ENCODE results near the gene TMED9. TPM values are rescaled to one million over a fixed set of nuclear protein-coding genes. Genes with fewer than 3 reads are reported as not detected.
A peak's percentile ranks its signal among the peaks of the same experiment; 100 is the strongest.
"Not testable (repeated sequence)": the region's sequence is repeated elsewhere in the genome, so short reads cannot be mapped to it uniquely, and the experiment has no call there.

TMED9 gene
- total RNA-seq, result 100 to 1,000 TPM; 101 to 131 TPM
- long read RNA-seq, partial matches to known transcripts, result 0 of 4 reads
- long read RNA-seq, other reads (novel, unspliced or antisense), result 0 of 4 reads

DNA sequence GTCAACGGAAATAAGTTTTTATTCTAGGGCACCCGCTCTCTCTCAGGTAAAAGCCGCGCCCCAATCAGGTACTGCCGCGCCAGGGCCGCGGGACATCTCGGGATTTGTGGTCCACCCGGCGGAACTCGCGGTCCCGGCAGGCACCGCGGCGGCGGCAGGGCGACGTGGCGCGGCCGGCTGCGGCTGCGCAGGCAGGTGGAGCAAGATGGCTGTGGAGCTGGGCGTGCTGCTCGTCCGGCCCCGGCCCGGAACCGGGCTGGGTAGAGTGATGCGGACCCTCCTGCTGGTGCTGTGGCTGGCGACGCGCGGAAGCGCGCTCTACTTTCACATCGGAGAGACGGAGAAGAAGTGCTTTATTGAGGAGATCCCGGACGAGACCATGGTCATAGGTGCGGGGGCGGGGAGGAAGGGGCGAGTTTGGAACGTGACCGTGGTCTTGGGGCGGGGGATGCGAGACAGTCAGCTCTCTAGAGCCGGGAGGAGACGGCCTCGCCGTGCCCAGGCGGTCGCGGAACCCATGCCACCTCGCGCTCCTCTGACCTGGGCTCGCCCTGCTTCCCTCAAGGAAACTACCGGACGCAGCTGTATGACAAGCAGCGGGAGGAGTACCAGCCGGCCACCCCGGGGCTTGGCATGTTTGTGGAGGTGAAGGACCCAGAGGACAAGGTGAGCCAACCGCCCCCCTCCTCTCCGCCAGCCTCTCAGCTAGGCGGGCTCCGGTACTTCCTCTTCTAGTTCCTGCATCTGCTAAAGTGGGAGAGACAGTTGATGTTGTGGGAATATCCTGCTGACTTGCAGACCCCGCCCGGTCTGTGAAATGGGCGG is at the start of gene TMED9:
TMED9 (plus strand) TSS at position 194 of the 825 bp plus-strand sequence; CDS start at position 206, 12 bp downstream.
- DNase-seq (peak; percentile 88), ATAC-seq (peak; percentile 98 to 100)
- intact Hi-C loops (cut with DNase I), result loop anchor here in 1 of 2 donors (5.0 kb wide), 1 partner anchor 40 kb away; the partner anchor contains the start of gene FAM193B

DNA sequence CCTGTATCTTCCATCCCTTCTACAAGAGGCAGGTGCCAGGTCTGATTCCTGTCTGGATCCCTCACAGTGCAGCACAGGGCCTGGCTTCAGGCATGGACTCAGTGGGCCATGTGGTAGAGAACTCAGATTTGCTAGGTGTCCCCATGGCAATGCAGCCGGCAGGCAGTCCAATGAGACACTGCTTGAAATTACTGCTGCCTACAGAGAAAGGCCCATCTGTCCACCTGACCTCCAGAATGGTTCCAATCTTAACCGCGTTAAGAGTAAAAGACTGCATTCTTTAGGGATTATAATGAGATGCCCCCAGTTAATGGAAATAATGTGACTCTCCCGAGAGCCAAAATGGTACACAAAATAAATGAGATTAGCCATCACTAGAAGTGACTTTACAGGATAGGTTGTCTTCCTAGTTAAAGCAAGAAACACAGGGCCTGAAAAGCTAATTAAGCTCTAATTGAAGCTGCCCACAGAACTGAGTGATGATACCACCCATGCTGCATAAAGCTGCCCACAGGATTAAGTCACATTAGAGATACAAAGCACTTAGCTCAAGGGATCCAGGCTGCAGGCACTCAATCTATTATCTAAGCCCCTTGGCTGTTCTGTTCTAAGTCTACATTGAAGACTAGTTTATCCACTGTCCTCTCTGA is 49.1 kb upstream of the TMED9 start:
- no peak for DNase-seq
- no peak for ATAC-seq
- intact Hi-C loops (cut with DNase I), result no loop called here

DNA sequence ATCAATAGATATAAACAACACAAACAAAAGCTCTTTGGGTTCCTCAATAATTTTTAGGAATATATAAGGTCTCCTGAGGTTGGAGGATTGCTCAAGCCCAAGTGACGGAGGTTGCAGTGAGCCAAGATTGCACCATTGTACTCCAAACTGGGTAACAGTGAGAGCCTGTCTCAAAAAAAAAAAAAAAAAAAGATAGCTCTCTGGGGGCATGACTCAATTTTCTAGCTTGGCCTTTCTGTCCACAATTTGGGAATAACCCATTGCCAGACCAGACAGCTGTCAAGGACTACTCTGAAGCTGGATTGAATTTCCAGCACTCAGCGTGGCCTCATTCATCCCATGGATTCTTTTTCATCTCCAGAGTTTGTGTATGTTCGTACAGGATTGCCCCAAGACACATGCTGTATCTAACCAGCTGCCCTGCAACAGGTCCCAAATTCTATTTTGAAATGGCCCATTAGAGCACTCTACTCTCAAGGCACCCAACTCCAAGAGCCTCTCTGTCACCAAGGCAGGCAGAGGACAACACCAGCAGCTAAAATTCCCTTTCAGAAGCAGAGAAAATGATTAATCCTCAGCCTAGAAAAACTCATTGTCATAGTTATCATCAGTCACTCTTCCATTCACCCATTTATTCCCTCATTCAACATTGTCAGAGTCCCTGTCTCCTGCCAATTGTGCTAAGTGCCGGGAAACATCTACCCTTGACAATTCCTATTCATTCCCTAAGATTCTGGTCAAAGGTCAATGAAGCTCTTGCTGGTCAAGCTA is 46.3 kb upstream of the TMED9 start:
- DNase-seq (peak; percentile 62), ATAC-seq (peak; percentile 85 to 89)
- intact Hi-C loops (cut with DNase I), result no loop called here

DNA sequence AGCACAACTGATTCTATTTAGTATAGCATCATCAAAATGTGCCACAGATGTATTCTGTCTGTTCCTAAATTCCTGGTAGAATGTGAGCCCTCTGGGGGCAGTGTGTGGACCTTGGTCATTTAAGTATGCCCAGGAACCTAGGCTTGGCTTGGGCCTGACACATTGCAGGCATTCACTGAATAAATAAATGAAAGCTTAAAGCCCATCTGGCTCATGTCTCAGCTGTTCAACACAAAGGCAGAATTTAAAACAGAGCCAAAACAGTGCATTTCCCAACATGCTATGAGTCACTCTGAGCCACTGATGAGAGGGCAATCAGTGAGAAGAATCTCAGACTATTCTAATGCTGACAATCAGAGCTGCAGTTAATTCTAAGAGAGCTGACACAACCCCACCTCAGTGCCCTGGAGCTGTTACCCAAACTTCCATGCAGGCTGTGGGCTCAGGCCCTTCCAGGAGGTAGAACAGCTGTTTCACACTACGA is 45.7 kb upstream of the TMED9 start:
- peak; percentile 60 for DNase-seq
- ATAC-seq, result peak; percentile 80 to 85
- intact Hi-C loops (cut with DNase I), result no loop called here

DNA sequence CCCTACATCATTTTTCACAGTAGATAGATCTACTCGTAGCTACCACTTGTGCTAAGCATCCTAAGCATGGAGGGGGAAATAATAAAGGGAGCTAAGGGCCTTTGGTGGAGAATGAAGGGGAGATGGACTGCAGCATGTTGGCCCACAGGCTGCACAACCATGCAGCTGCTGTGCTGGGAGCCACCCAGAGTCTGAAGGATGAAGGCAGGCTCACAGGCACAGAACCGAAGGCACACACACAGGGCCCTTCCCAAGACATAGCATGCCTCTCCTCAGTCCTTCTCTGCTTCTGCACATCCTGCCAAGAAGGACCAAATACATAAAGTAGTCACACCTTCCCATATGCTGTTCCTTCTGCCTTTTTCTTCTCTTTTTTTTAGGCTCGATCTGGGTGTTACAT is 44.3 kb upstream of the TMED9 start:
- no peak for ATAC-seq
- no peak for DNase-seq
- intact Hi-C loops (cut with DNase I), result no loop called here

DNA sequence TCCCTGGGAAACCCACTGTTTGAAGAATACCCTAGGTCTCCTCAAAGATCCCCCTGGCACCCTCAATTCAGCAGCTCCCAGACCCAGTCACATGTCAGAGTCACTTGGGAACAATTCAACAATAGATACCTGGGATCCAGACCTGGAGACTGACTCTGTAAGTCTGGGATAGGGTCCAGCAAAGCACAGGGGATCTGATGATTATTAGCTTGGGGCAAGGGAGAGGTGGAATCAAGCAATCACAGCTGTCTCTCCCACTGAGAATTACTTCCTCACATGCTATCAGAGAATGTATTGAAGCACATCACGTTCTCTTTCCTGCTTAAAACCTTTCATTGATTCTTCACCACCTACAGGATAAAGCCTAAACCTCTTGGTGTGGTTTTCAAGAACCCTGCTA is 43.5 kb upstream of the TMED9 start:
- DNase-seq (no peak), ATAC-seq (no peak)
- intact Hi-C loops (cut with DNase I), result no loop called here

DNA sequence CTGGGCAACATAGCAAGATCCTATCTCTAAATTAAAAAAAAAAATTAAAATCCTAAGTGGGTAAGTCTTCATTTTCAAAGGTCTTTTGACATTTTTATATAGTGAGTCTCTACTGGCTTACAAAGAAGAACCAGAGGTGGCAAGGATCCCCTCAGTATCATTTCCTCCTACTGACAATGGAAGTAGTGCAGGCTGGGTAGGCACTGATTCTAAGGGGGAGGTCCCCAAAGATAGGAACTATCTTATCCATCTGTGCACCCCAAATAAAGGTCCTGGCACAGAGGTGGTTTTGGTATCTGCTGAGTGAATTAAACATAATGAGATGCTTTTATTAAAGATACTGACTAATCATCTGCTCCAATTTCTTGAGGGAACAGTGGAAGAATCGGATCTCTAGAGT is 41.9 kb upstream of the TMED9 start:
- ATAC-seq (no peak), DNase-seq (no peak)
- intact Hi-C loops (cut with DNase I), result loop anchor here in 1 of 2 donors (5.0 kb wide), 1 partner anchor 42 kb away; the partner anchor contains the start of gene TMED9

DNA sequence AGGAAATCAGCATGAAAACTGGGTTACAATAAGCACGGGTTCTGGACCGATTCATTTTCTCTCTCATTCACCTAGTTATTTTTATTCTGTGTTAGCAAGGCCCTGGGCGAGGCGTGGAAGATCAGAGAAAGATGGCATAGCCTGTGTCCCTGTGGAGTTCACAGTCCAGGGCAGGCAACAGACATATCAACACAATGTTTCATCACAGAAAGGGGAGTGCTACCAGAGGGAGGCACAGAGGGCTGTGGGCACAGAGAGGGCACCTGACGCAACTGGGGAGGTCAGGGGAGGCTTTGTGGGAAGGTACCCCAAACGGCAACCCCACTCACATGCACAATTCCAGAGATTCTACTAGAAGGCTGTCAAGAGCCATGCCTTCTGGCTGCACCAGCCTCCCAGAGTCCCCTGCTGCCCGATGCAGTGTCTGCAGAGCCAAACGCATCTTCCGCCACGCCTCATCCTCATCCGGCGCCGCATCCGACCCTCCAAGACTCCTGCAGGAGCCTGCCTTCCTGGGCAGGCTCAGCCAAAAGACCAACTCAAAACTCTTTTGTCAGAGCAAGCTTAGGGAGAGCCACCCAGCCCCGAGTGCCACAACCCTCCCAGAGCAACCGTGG is 39.1 kb upstream of the TMED9 start:
- intact Hi-C loops (cut with DNase I), result loop anchor here in 1 of 2 donors (5.0 kb wide), 1 partner anchor 39 kb away; the partner anchor contains the start of gene TMED9
- peak; percentile 33 for DNase-seq

DNA sequence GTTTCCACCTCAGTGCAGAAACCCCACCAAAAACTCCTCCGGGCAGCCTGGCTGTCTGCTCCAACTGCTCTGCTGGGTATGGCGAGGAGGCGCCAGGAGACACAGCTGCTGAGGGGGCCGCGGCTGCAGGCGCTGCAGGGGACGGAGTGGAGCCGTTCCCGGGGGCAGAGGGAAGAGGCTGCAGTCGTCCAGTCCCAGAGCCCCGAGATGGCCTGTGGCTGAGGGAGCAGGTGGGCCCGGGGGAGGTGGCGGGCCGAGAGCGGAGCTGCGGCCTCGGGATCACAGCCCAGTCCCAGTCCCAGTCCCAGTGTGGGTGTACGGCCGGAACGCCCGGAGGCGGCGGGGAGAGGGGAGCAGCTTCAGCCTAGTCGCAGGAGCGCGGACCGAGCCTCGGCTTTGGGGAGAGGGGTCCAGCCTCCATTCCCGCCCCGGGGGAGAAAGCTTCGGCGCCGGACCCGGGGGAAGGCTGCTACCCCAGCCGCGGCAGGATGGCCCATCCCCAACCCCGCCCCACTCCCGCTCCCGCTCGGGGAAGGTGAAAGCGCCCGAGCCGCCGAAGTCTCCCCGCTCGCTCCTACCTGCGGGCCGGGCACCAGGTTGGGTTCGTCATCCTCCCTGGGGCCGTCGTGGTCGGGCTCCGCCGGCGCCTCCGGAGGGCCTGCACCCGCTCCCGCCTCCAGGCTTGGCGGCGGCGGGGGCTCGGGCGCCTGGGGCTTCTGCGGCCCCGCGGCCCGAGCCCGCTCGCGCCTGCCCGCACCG is 38.2 kb upstream of the TMED9 start:
- intact Hi-C loops (cut with DNase I), result loop anchor here in 1 of 2 donors (5.0 kb wide), 1 partner anchor 38 kb away; the partner anchor contains the start of gene TMED9
- DNase-seq (peak; percentile 56), ATAC-seq (peak; percentile 25 to 50)

More for the DNA sequence above, 39.1 kb upstream of the TMED9 start:
- ATAC-seq, result peak in 1 of 2 donors; percentile 8

DNA sequence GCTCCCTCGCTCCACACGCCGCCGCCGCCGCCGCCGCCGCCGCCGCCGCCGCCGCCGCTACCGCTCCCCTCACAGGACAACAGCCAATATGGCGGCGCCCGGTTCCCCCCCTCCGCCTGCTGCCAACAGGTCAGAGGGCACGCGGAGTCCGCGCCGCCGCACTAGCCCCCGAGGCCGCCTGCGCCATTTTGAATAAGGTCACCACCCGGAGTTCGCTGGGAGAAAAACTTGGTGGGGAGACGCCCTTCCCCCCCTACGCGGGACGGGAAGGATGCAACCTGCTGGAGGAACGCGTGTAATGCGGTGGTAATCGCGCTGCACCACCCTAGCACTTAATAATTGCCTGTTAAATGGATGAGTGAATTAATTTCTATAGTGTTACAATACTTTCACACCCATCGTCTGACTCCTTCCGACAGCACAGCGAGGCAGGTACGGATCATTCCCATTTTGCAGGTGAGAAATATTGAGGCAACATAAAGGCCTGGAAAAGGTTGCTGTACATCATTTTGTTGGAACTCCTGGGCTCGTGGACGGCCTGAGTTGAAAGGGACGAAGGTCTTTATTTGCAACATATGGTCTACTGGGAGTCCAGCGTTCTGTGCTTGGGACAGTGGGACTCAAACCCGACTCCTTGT is 37.4 kb upstream of the TMED9 start, which contains the start of gene FAM193B:
FAM193B (minus strand) TSS at position 90 of the 638 bp plus-strand sequence. CDS start 105 bp downstream, outside the sequence.
- ATAC-seq, result peak; percentile 95 to 97
- peak; percentile 94 for DNase-seq
- intact Hi-C loops (cut with DNase I), result loop anchor here in 1 of 2 donors (5.0 kb wide), 1 partner anchor 38 kb away; the partner anchor contains the start of gene TMED9

DNA sequence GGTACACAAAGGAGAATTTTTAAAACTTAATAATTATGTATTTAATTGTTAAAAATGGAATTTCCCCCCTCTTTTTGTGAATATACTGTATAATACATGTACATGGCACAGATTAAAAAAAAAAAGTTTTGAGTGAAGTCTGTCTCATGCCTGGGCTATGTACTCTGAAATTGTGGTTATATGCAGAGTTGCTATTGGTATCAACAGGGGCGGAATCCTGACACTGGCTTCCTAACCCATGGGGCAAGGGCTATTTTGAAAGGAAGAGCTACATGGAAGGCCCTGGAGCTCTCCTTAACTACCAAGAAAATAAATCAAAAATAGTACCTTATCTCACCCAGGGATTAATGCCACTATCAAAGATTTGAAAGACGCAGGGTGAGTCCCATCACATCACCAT is 36.8 kb upstream of the TMED9 start:
- ATAC-seq (peak in 1 of 2 donors; percentile 24), DNase-seq (no peak)
- intact Hi-C loops (cut with DNase I), result no loop called here

DNA sequence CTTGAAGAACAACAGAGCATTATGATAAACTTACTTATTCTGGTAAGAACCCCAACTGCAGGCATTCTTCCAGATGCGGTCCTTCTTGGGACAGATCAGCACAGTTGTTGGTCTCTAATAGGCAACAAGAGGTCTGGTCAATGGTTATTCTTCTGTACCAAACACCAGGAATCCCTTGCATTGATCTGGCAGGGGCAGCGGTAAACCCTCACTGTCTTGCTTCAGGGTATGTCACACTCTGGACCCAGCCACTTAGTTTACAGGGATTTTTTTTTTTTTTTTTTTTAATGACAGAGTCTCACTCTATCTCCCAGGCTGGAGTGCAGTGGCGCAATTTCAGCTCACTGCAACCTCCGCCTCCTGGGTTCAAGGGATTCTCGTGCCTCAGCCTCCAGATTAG is 36.3 kb upstream of the TMED9 start:
- intact Hi-C loops (cut with DNase I), result no loop called here
- no peak for DNase-seq
- ATAC-seq, result no peak

DNA sequence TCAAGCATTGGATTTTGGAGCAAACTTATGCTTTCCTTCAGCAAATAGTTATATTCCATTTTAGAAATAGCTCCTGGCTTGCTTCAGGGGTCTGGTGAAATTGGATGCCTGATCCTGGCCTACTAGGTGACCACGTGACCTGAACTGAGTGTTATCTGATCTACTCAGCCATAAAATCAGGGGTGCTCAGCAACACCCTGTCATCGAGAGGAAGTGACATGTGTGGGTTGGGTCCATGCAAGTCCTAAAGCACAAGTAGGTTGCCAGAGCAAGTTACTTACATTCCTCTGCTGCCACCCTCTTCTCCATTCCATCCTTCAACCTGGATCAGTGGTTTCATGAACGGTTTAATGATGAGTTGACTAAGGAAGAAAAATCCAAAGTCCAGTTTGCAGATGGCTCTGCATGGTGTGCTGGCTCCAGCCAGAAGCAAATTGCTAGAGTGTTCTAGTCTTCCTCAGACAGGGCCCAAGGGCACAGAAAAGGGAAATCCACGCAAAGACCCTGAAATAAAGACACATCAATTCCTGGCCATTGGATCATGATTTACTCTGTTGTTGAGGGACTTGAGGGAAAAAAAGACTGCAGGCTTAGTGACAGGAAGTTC is 34.9 kb upstream of the TMED9 start:
- DNase-seq (no peak), ATAC-seq (no peak)
- intact Hi-C loops (cut with DNase I), result no loop called here

DNA sequence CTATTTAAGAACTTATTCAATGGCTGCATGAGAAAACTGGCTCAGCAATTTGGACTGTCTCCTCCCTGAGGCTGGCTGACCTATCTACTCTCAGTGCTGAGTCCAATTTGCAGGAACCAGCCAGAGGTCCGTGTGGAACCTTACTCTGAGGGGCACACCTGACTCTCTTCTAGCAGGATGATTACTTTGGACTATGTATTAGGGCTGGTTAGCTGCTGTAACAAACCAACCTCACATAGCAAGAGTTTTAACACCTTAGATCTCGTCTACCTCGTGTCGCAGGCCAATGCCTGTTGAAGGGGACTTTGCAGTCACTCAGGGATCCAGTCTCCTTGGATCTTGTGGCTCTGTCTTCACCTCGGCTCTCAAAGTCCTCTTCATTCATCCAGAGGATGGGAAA is 34.2 kb upstream of the TMED9 start:
- intact Hi-C loops (cut with DNase I), result no loop called here
- DNase-seq, result no peak
- ATAC-seq, result no peak

DNA sequence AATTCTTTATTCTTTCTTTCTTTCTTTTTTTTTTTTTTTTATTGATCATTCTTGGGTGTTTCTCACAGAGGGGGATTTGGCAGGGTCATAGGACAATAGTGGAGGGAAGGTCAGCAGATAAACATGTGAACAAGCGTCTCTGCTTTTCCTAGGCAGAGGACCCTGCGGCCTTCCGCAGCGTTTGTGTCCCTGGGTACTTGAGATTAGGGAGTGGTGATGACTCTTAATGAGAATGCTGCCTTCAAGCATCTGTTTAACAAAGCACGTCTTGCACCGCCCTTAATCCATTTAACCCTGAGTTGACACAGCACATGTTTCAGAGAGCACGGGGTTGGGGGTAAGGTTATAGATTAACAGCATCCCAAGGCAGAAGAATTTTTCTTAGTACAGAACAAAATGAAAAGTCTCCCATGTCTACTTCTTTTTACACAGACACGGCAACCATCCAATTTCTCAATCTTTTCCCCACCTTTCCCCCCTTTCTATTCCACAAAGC is 32.5 kb upstream of the TMED9 start:
- intact Hi-C loops (cut with DNase I), result not testable (repeated sequence)

DNA sequence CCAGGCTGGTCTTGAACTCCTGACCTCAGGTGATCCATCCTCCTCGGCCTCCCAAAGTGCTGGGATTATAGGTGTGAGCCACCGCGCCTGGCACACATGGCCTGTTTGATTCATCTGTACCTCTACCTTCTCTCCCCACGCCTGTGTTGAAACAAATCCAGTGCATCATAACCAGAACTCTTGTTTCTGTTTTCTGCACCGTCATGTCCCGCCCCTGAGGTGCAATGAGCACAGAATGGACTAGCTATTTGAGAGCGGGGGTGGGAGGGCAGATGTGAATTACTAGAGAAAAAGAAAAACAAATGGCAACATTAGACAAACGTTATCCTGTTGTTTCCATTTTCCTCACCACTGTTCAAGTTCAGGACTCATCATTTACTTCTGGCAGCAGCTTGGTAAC is 27.0 kb upstream of the TMED9 start:
- ATAC-seq (no peak), DNase-seq (no peak)
- intact Hi-C loops (cut with DNase I), result no loop called here

More for the DNA sequence above, 32.5 kb upstream of the TMED9 start:
- not testable (repeated sequence) for DNase-seq, ATAC-seq

DNA sequence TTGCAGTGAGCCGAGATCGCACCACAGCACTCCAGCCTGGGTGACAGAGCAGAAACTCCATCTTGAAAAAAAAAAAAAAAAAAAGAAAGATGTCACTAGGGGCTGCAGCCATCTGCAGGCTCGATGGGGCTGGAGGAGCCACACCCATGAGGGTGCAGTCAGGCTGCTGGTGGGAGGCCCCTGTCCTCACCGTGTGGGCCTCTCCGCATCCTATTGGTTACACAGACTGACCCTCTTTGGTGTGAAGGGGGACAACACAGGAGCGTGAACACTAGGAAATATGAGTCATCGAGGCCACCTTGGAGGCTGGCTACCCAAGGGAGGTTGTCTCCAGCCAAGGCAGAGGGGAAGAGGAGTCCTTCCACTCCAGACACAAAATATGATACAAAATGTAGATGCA is 23.7 kb upstream of the TMED9 start:
- intact Hi-C loops (cut with DNase I), result no loop called here
- no peak for ATAC-seq
- no peak for DNase-seq

Measured in left cardiac atrium (tissue), 4 donors.